Activated T-helper 2 cell treated with anti-CD3 and anti-CD28 coated beads, Interferon-gamma antibody, Interleukin-2, Interleukin-4, amounts not matched to agents 10 μg/mL and 5 μg/mL and 100 μg/mL, durations not matched to agents 14 hours and 24 hours and 36 hours (primary cell): Measurements from ENCODE around the gene ADAM12. TPM values are rescaled to one million over a fixed set of nuclear protein-coding genes. Genes with fewer than 3 reads are reported as not detected.

Experiments used
- DNase-seq: peaks from one replicate; pipeline ENCODE4 v3.0.0; 2021; ENCODE audit warnings: low spot score
- H3K27ac Mint-ChIP-seq: one replicate; pipeline ENCODE4 v1.8.0; 2021; ENCODE audit warnings: mixed read lengths
- H3K27me3 Mint-ChIP-seq: one replicate; pipeline ENCODE4 v1.8.0; 2021; ENCODE audit warnings: low read depth, mixed read lengths
- H3K36me3 Mint-ChIP-seq: one replicate; pipeline ENCODE4 v1.8.0; 2021; ENCODE audit warnings: low read depth, mixed read lengths
- H3K4me1 Mint-ChIP-seq: one replicate; pipeline ENCODE4 v1.8.0; 2021; ENCODE audit warnings: low read depth, mixed read lengths
- H3K4me3 Mint-ChIP-seq: one replicate; pipeline ENCODE4 v1.8.0; 2021; ENCODE audit warnings: low read depth, mild to moderate bottlenecking, moderate library complexity, mixed read lengths
- H3K9me3 Mint-ChIP-seq: one replicate; pipeline ENCODE4 v1.8.0; 2021; ENCODE audit warnings: mixed read lengths
- intact Hi-C: fragments of 100-400 bp; cut with micrococcal nuclease; formaldehyde crosslinking; loops from one replicate; pipeline ENCODE4 v1.15.1; 2023
- total RNA-seq: library from RNA; stranded (reverse); gene quantifications from 2 replicates; pipeline ENCODE4 v1.2.3, GENCODE V29; 2022

The ADAM12 gene
- total RNA-seq, 1 donor from 2014 or later: 0.05 TPM

- H3K27ac Mint-ChIP-seq: no peak overlapping the region
- no peak overlapping the region for H3K4me3 Mint-ChIP-seq
Observed at GRCh38 chr10:126169899-126170298, 218.4 kb downstream of the ADAM12 start.

GRCh38 chr10:126166797-126167196 is 221.5 kb downstream of the ADAM12 start:
- no peaks in the 10 kb centered on the region for H3K4me1 Mint-ChIP-seq
- no peaks in the 10 kb centered on the region for H3K27me3 Mint-ChIP-seq
- H3K9me3 Mint-ChIP-seq: no peaks in the 10 kb centered on the region
- H3K4me3 Mint-ChIP-seq: no peak overlapping the region
- DNase-seq: no peak
- intact Hi-C loops: no loop called here
- H3K36me3 Mint-ChIP-seq: no peaks in the 10 kb centered on the region
- H3K27ac Mint-ChIP-seq: peak overlapping the region; percentile 35

More at GRCh38 chr10:126169899-126170298, 218.4 kb downstream of the ADAM12 start:
- intact Hi-C loops: no loop called here
- no peaks in the 10 kb centered on the region for H3K4me1 Mint-ChIP-seq
- H3K36me3 Mint-ChIP-seq: no peaks in the 10 kb centered on the region
- no peak for DNase-seq
- H3K27me3 Mint-ChIP-seq: no peaks in the 10 kb centered on the region
- no peaks in the 10 kb centered on the region for H3K9me3 Mint-ChIP-seq

DNA sequence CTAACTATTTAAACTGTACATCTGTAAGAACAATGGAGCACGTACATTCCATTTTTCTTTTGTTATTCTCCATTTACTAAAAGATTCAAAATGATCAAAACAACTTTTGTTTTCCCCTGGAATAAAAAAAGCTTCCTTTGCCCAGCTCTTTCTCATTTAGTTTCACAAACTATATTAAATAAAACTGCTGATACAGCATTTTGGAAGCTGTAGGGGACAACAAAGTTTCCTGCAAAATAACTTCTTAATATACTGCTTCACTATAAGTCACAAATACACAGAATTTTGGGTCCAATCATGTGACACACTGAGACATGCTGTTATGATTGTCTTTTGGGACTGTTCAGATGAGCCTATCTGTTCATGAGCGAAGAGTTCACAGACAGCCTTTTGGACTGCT is 222.4 kb downstream of the ADAM12 start:
- H3K36me3 Mint-ChIP-seq: no peaks in the 10 kb centered on the region
- no peaks in the 10 kb centered on the region for H3K9me3 Mint-ChIP-seq
- intact Hi-C loops: no loop called here
- H3K4me1 Mint-ChIP-seq: no peaks in the 10 kb centered on the region
- no peak overlapping the region for H3K4me3 Mint-ChIP-seq
- no peak overlapping the region for H3K27ac Mint-ChIP-seq
- no peaks in the 10 kb centered on the region for H3K27me3 Mint-ChIP-seq
- no peak for DNase-seq

DNA sequence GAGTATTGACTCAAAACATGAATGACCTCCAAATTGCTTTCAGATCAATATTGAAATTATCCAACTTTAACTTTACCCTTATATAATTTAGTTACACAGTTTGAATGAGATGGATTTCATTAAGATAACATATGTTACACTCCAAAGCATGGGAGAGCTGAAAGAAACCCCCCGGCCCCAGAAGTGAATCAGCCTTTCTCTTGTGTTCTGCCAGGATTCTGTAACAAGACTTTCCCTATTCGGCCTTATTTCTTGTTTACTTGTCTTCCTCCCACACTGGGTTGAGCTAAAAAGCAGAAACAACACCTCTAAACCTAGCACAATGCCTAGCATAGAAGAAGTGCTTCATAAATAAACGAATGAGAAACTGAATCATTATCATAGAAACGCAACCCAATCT is 224.8 kb downstream of the ADAM12 start:
- Mint-ChIP-seq H3K27me3 (no peaks in the 10 kb centered on the region), H3K36me3 (no peaks in the 10 kb centered on the region), H3K9me3 (no peaks in the 10 kb centered on the region), H3K4me1 (no peaks in the 10 kb centered on the region), H3K4me3 (no peak overlapping the region), H3K27ac (no peak overlapping the region)
- no peak for DNase-seq
- intact Hi-C loops: no loop called here

- no peak for DNase-seq
- no peaks in the 10 kb centered on the region for H3K4me1 Mint-ChIP-seq
- no peak overlapping the region for H3K27ac Mint-ChIP-seq
- intact Hi-C loops: no loop called here
- no peaks in the 10 kb centered on the region for H3K27me3 Mint-ChIP-seq
- H3K4me3 Mint-ChIP-seq: no peak overlapping the region
- no peaks in the 10 kb centered on the region for H3K36me3 Mint-ChIP-seq
- H3K9me3 Mint-ChIP-seq: no peaks in the 10 kb centered on the region
Observed at GRCh38 chr10:126161691-126162090, 226.6 kb downstream of the ADAM12 start.

DNA sequence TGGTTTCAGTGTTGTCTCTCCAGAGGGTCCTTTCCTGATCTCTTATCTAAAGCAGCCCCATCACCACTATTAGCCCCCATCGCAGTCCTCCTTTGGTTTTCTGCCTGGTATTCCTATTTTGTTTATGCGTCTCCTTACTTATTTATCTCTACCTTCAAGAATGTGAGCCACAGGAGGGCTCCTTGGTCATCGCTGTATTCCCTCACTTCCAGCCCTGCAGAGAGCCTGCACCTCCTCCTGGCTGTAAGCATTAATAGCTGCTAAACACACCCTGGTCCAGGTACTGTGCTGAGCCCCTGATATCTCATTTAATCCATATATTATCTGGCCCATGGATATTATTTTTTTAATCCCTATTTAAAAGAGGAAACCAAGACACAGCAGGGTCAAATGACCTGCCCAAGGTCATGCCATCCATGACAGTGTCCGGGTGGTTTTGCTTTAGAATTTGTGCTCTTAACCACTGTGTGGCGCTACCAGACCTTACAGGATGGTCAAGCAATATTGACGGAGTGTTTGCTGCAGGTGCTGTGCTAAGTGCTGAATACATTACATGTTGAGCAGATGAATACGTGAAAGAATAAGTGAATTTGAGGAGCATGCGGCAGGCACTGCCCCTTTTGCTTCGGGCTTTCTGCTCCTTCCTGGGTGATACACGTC is 227.2 kb downstream of the ADAM12 start:
- Mint-ChIP-seq H3K27ac (no peak overlapping the region), H3K9me3 (no peaks in the 10 kb centered on the region), H3K27me3 (no peaks in the 10 kb centered on the region), H3K36me3 (no peaks in the 10 kb centered on the region), H3K4me3 (no peak overlapping the region), H3K4me1 (no peaks in the 10 kb centered on the region)
- intact Hi-C loops: no loop called here
- DNase-seq: no peak

- H3K27ac Mint-ChIP-seq: no peak overlapping the region
- intact Hi-C loops: no loop called here
- no peaks in the 10 kb centered on the region for H3K36me3 Mint-ChIP-seq
- no peaks in the 10 kb centered on the region for H3K27me3 Mint-ChIP-seq
- H3K4me3 Mint-ChIP-seq: no peak overlapping the region
- H3K9me3 Mint-ChIP-seq: no peaks in the 10 kb centered on the region
- peaks cover 1% of the 10 kb centered on the region for H3K4me1 Mint-ChIP-seq
- no peak for DNase-seq
Observed at GRCh38 chr10:126160571-126160970, 227.7 kb downstream of the ADAM12 start.

GRCh38 chr10:126158133-126158892 is 230.0 kb downstream of the ADAM12 start:
- H3K36me3 Mint-ChIP-seq: no peaks in the 10 kb centered on the region
- no peak overlapping the region for H3K27ac Mint-ChIP-seq
- intact Hi-C loops: no loop called here
- H3K27me3 Mint-ChIP-seq: no peaks in the 10 kb centered on the region
- H3K4me3 Mint-ChIP-seq: no peak overlapping the region
- no peaks in the 10 kb centered on the region for H3K9me3 Mint-ChIP-seq
- no peak for DNase-seq
- H3K4me1 Mint-ChIP-seq: peaks cover 1% of the 10 kb centered on the region

DNA sequence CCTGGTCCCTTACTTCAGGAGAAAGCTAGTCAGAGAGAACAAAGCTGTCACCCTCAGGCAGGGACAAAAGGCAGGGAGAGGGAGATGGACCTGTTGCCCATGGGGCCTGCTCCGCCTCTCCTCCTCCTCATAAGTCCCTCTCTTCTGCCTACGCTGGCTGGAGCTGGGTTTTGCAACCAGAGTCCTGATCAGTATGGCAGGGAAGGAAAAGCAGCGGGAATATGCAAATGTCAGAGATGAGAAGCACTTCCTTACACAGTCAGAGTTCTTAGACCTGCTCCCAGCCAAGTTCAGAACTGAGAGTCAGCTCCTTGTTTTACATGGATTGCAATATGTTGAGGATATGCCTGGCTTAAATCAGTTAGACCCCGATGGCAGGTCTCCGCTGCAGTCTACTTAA is 231.1 kb downstream of the ADAM12 start:
- Mint-ChIP-seq H3K4me3 (no peak overlapping the region), H3K36me3 (no peaks in the 10 kb centered on the region), H3K4me1 (peaks cover 1% of the 10 kb centered on the region), H3K27me3 (no peaks in the 10 kb centered on the region), H3K9me3 (no peaks in the 10 kb centered on the region), H3K27ac (no peak overlapping the region)
- DNase-seq: no peak
- intact Hi-C loops: no loop called here

DNA sequence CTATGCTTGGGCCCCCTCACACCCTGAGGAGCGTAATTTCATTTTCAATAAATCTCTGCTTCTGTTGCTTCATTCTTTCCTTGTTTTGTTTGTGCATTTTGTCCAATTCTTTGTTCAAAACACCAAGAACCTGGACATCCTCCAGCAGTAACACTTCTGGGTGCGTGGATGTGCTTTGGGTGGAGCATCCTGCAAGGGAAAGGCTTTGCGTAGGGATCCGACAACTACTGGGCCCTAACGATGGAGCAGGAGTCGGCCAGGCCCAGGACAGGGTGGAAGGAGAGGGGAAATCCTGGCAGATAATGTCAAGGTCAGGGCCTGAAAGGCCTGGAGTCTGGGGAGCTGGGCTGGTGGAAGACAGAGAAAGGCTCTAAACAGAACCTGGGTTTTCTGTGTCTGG is 231.8 kb downstream of the ADAM12 start:
- intact Hi-C loops: no loop called here
- DNase-seq: no peak
- H3K27ac Mint-ChIP-seq: no peak overlapping the region
- H3K4me1 Mint-ChIP-seq: peaks cover 1% of the 10 kb centered on the region
- H3K36me3 Mint-ChIP-seq: no peaks in the 10 kb centered on the region
- H3K4me3 Mint-ChIP-seq: no peak overlapping the region
- no peaks in the 10 kb centered on the region for H3K9me3 Mint-ChIP-seq
- no peaks in the 10 kb centered on the region for H3K27me3 Mint-ChIP-seq

GRCh38 chr10:126156012-126156411 is 232.3 kb downstream of the ADAM12 start:
- Mint-ChIP-seq H3K4me1 (peaks cover 1% of the 10 kb centered on the region), H3K4me3 (no peak overlapping the region), H3K27me3 (no peaks in the 10 kb centered on the region), H3K27ac (no peak overlapping the region), H3K36me3 (no peaks in the 10 kb centered on the region), H3K9me3 (no peaks in the 10 kb centered on the region)
- intact Hi-C loops: no loop called here
- no peak for DNase-seq

DNA sequence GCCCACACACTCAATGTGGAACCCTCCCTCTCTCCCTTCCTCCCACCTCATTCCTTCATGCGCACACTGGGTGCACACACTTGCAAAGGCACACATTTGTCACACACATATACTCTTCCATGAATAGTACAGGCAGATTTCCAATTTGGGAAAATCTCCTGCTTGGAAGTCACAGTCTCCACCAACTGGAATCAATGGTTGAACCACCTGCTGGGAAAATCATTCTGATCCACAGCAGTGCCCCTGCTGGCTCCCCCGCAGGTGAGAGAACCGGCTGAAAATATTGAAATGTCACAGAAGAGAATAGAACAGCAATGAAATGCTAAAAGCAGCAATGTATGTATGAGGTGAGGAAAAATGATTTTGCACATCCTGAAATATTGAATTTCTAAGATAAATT is 232.7 kb downstream of the ADAM12 start:
- H3K36me3 Mint-ChIP-seq: no peaks in the 10 kb centered on the region
- intact Hi-C loops: no loop called here
- no peaks in the 10 kb centered on the region for H3K27me3 Mint-ChIP-seq
- peaks cover 4% of the 10 kb centered on the region for H3K9me3 Mint-ChIP-seq
- H3K4me3 Mint-ChIP-seq: no peak overlapping the region
- DNase-seq: no peak
- peaks cover 1% of the 10 kb centered on the region for H3K4me1 Mint-ChIP-seq
- H3K27ac Mint-ChIP-seq: no peak overlapping the region

- no peak overlapping the region for H3K27ac Mint-ChIP-seq
- intact Hi-C loops: no loop called here
- no peak for DNase-seq
Observed at GRCh38 chr10:126153711-126154628, 234.3 kb downstream of the ADAM12 start.

More at GRCh38 chr10:126153711-126154628, 234.3 kb downstream of the ADAM12 start:
- Mint-ChIP-seq H3K4me1 (peaks cover 1% of the 10 kb centered on the region), H3K9me3 (peaks cover 5% of the 10 kb centered on the region), H3K27me3 (no peaks in the 10 kb centered on the region), H3K36me3 (no peaks in the 10 kb centered on the region), H3K4me3 (no peak overlapping the region)
